Coronary artery (tissue), 2 donors: ENCODE results near the gene PCSK9.
"Not testable (repeated sequence)": the region's sequence is repeated elsewhere in the genome, so short reads cannot be mapped to it uniquely, and the experiment has no call there.

Experiments
- DNase-seq: peaks from one replicate; pipeline ENCODE4 v3.0.0-alpha.2; 2017; ENCODE audit warnings: low spot score
- H3K27ac ChIP-seq, 2 donors: fragments of 200-600 bp; sonication (generic); one replicate each; pipeline ENCODE4 v1.5.1; 2016 to 2019
- H3K4me3 ChIP-seq: fragments of 200-600 bp; sonication (generic); 2 replicates; pipeline ENCODE4 v1.5.1; 2016; ENCODE audit warnings: mild to moderate bottlenecking, moderate library complexity
- TF ChIP-seq, protein P1 (sequence below): fragments of 200-600 bp; sonication (generic); IDR thresholded peaks from one replicate; pipeline ENCODE4 v1.5.1; 2019; ENCODE audit warnings: antibody characterized with exemption

PCSK9 gene

GRCh38 chr1:55092475-55092874 is 53.1 kb downstream of the PCSK9 start:
- no peak overlapping the region for H3K4me3 ChIP-seq
- H3K27ac ChIP-seq, result no peak overlapping the region
- no peak for DNase-seq
- TF ChIP-seq, protein P1, sequence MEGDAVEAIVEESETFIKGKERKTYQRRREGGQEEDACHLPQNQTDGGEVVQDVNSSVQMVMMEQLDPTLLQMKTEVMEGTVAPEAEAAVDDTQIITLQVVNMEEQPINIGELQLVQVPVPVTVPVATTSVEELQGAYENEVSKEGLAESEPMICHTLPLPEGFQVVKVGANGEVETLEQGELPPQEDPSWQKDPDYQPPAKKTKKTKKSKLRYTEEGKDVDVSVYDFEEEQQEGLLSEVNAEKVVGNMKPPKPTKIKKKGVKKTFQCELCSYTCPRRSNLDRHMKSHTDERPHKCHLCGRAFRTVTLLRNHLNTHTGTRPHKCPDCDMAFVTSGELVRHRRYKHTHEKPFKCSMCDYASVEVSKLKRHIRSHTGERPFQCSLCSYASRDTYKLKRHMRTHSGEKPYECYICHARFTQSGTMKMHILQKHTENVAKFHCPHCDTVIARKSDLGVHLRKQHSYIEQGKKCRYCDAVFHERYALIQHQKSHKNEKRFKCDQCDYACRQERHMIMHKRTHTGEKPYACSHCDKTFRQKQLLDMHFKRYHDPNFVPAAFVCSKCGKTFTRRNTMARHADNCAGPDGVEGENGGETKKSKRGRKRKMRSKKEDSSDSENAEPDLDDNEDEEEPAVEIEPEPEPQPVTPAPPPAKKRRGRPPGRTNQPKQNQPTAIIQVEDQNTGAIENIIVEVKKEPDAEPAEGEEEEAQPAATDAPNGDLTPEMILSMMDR, result no peak

DNA sequence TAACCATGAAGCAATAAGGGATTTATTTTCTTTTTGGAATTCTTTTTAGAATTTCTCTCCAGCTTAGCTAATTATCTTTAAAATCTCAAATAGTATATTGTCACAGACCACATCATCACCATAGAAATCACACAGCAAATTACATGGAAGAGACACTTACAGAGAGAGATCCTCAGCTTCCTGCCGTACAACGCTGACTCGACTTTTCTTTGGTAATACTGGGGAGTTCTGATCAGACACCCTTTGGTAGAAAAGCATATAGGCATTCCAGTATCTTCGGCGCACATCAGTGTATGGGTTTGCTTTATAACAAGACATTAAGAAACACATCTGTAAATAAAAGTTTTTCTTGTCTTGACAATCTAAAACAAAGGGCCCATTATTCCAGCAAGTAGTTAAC is 55.7 kb downstream of the PCSK9 start:
- H3K27ac ChIP-seq, result no peak overlapping the region
- TF ChIP-seq, protein P1, result no peak
- no peak for DNase-seq
- H3K4me3 ChIP-seq, result no peak overlapping the region

- Histone ChIP-seq H3K27ac (no peak overlapping the region), H3K4me3 (no peak overlapping the region)
- DNase-seq, result no peak
- TF ChIP-seq, protein P1, result no peak
Measured at GRCh38 chr1:55103891-55104290, 64.5 kb downstream of the PCSK9 start.

DNA sequence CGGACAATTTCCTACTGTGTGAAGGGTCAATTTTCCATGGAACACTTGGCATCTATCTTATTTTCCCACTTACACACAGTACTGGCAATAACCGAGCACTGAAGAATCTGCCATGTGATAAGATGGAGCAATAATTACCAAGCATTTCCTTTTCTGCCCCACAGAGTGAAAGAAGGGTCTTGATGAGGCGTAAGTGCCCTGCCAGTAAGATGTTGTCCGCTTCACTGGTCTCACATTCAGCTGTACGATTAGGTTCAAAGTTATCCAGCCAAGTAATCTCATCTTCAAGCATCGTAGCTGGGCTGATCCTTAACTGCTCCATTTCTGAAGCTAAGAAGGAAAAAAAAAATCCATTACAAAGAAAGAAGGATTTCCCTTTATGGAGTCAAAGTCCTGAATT is 67.8 kb downstream of the PCSK9 start:
- Histone ChIP-seq H3K27ac (no peak overlapping the region), H3K4me3 (no peak overlapping the region)
- DNase-seq, result no peak
- TF ChIP-seq, protein P1, result no peak

DNA sequence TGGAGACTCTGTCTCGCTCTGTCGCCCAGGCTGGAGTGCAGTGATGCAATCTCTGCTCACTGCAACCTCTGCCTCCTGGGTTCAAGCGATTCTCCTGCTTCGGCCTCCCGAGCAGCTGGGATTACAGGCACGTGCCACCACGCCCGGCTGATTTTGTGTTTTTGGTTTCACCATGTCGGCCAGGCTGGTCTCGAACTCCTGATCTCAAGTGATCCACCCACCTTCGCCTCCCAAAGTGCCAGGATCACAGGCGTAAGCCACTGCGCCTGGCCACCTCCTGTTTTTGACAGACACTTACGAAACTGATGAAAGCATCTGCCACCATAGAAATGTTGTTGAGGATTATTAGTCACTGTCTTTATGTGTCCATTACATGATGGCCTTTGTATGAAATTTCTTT is 69.7 kb downstream of the PCSK9 start:
- H3K4me3 ChIP-seq, DNase-seq, H3K27ac ChIP-seq: not testable (repeated sequence)
